Prostate gland (tissue), 2 donors: ENCODE measurements around the gene AGPAT4.

Experiments
- POLR2AphosphoS5 ChIP-seq: sonication (generic); formaldehyde crosslinking; IDR thresholded peaks from one replicate; pipeline ENCODE4 v1.6.1; 2017; ENCODE audit warnings: antibody characterized with exemption
- TF ChIP-seq, protein P1 (sequence below), 4 experiments: fragments of 200-600 bp in 2 of 4; fragments of 450-650 bp in 2 of 4; sonication (generic) in 2 of 4; IDR thresholded peaks; 1 replicate in 3 of 4; 2 replicates in 1 of 4; pipeline ENCODE4 v1.5.1; 2016 to 2019; ENCODE audit warnings: antibody characterized with exemption in 4 of 4, mild to moderate bottlenecking in 2 of 4, moderate library complexity in 2 of 4

DNA sequence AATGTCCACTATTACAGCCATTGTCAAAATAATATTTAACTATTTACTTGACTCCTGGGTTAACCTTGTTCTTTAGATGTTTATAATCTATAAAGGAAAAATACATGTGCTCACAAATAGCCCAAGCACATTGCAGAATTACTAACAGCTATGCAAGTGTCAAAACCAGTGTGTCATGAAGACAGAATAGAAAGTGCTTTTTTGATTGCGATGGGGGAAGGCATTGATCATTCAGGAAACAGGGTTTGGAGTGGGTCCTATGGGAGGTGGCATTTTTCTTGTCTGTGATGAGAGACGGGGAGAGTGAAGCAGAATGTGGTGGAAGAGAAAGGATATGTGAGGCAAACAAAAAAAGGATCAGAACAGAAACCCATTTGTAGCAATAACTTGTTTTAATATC is 1.0 kb upstream of the AGPAT4 start:
- TF ChIP-seq, protein P1, sequence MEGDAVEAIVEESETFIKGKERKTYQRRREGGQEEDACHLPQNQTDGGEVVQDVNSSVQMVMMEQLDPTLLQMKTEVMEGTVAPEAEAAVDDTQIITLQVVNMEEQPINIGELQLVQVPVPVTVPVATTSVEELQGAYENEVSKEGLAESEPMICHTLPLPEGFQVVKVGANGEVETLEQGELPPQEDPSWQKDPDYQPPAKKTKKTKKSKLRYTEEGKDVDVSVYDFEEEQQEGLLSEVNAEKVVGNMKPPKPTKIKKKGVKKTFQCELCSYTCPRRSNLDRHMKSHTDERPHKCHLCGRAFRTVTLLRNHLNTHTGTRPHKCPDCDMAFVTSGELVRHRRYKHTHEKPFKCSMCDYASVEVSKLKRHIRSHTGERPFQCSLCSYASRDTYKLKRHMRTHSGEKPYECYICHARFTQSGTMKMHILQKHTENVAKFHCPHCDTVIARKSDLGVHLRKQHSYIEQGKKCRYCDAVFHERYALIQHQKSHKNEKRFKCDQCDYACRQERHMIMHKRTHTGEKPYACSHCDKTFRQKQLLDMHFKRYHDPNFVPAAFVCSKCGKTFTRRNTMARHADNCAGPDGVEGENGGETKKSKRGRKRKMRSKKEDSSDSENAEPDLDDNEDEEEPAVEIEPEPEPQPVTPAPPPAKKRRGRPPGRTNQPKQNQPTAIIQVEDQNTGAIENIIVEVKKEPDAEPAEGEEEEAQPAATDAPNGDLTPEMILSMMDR (IDR thresholded peaks at IDR 0.05) = no peak
- TF ChIP-seq POLR2AphosphoS5 = no peak
